Measurements from ENCODE around the gene ZFAND2B. TPM values are rescaled to one million over a fixed set of nuclear protein-coding genes. Genes with fewer than 3 reads are reported as not detected.
A peak's percentile ranks its signal among the peaks of the same experiment; 100 is the strongest.
"Not testable (repeated sequence)": the region's sequence is repeated elsewhere in the genome, so short reads cannot be mapped to it uniquely, and the experiment has no call there.

The ZFAND2B gene
- total RNA-seq, 2 donors from 2014 or later = 65.5 to 74.6 TPM

GRCh38 chr2:219253753-219254589 is 47.4 kb downstream of the ZFAND2B start, which contains the start of gene TUBA4A:
TSS of gene TUBA4A (minus strand) at chr2:219253918. CDS start at chr2:219253858, 60 bp downstream.
- H3K36me3 ChIP-seq = no peaks in the 10 kb centered on the region
- H3K4me3 ChIP-seq = peak within 1 kb of the TSS; percentile 89
- no peaks in the 10 kb centered on the region for H3K9me3 ChIP-seq
- peak within 1 kb of the TSS; percentile 81 for H3K27ac ChIP-seq
- peak; percentile 15 for TF ChIP-seq CTCF (IDR thresholded peaks at IDR 0.05)
- intact Hi-C loops (cut with DNase I) = no loop called here
- peaks cover 26% of the 10 kb centered on the region for H3K4me1 ChIP-seq
- H3K27me3 ChIP-seq = no peaks in the 10 kb centered on the region
- DNase-seq = peak; percentile 94
- peak within 1 kb of the TSS; percentile 83 to 94 for H3K9ac ChIP-seq (ENCODE audit: low read depth in 2 of 2, low read length in 2 of 2)

- Histone ChIP-seq H3K4me1 (peaks cover 19% of the 10 kb centered on the region), H3K4me3 (peak overlapping the region; percentile 89), H3K36me3 (no peaks in the 10 kb centered on the region), H3K9ac (ENCODE audit: low read depth in 2 of 2, low read length in 2 of 2) (peak overlapping the region; percentile 83 to 94), H3K27me3 (no peaks in the 10 kb centered on the region), H3K9me3 (no peaks in the 10 kb centered on the region), H3K27ac (peak overlapping the region; percentile 81)
- DNase-seq = no peak
- TF ChIP-seq CTCF (IDR thresholded peaks at IDR 0.05) = no peak
- intact Hi-C loops (cut with DNase I) = no loop called here
Observed at GRCh38 chr2:219254590-219255201, 48.1 kb downstream of the ZFAND2B start.

- H3K4me1 ChIP-seq; H3K27ac ChIP-seq; H3K27me3 ChIP-seq; H3K9ac ChIP-seq (ENCODE audit: low read depth in 2 of 2, low read length in 2 of 2); DNase-seq; H3K4me3 ChIP-seq; H3K9me3 ChIP-seq; intact Hi-C loops (cut with DNase I); H3K36me3 ChIP-seq: not testable (repeated sequence)
Observed at GRCh38 chr2:219258942-219259341, 52.4 kb downstream of the ZFAND2B start.

Other genes with a start within 250 kb of the ZFAND2B start
- gene CDK5R2, start 247.1 kb upstream of the ZFAND2B start, total RNA-seq = under 1 TPM; 0.30 to 0.56 TPM
- gene FEV, start 221.6 kb upstream of the ZFAND2B start, total RNA-seq = 1 to 10 TPM; 2.9 to 6.5 TPM
- 1 to 10 TPM; 3.4 to 5.5 TPM for gene CRYBA2, start 213.4 kb upstream of the ZFAND2B start, total RNA-seq
- 1 to 10 TPM in 1 of 2 donors, under 1 TPM in 1; 0.05 to 1.6 TPM for gene CFAP65, start 165.3 kb upstream of the ZFAND2B start, total RNA-seq
- gene IHH, start 145.9 kb upstream of the ZFAND2B start, total RNA-seq = 100 to 1,000 TPM in 1 of 2 donors, 10 to 100 TPM in 1; 82.2 to 103 TPM
- gene NHEJ1, start 46.0 kb upstream of the ZFAND2B start, total RNA-seq = 10 to 100 TPM; 30.7 to 51.1 TPM
- 10 to 100 TPM in 1 of 2 donors, 1 to 10 TPM in 1; 4.7 to 13.8 TPM for gene SLC23A3, start 36.8 kb upstream of the ZFAND2B start, total RNA-seq
- 10 to 100 TPM; 80.7 to 98.2 TPM for gene CNPPD1, start 29.9 kb upstream of the ZFAND2B start, total RNA-seq
- gene RETREG2, start 28.5 kb upstream of the ZFAND2B start, total RNA-seq = 100 to 1,000 TPM in 1 of 2 donors, 10 to 100 TPM in 1; 94.4 to 116 TPM
- gene ABCB6, start 12.2 kb downstream of the ZFAND2B start, total RNA-seq = 10 to 100 TPM; 16.9 to 27.1 TPM
- gene ATG9A, start 22.9 kb downstream of the ZFAND2B start, total RNA-seq = 10 to 100 TPM; 56.4 to 63.8 TPM
- 10 to 100 TPM; 56.7 to 67.1 TPM for gene ANKZF1, start 23.0 kb downstream of the ZFAND2B start, total RNA-seq
- gene GLB1L, start 38.7 kb downstream of the ZFAND2B start, total RNA-seq = 1 to 10 TPM; 2.1 to 2.5 TPM
- gene STK16, start 38.7 kb downstream of the ZFAND2B start, total RNA-seq = 10 to 100 TPM; 30.1 to 35.8 TPM
- not detected for gene TUBA4B, start 46.5 kb downstream of the ZFAND2B start, total RNA-seq
- gene TUBA4A, start 47.1 kb downstream of the ZFAND2B start, total RNA-seq = 100 to 1,000 TPM in 1 of 2 donors, 10 to 100 TPM in 1; 68.4 to 149 TPM
- 10 to 100 TPM; 65.8 to 71.1 TPM for gene DNAJB2, start 72.6 kb downstream of the ZFAND2B start, total RNA-seq
- gene PTPRN, start 102.6 kb downstream of the ZFAND2B start, total RNA-seq = 1 to 10 TPM; 1.9 to 2.0 TPM
- not detected for gene RESP18, start 126.0 kb downstream of the ZFAND2B start, total RNA-seq
- 10 to 100 TPM; 96.1 to 96.7 TPM for gene DNPEP, start 181.1 kb downstream of the ZFAND2B start, total RNA-seq
- gene DES, start 211.6 kb downstream of the ZFAND2B start, total RNA-seq = 100 to 1,000 TPM in 1 of 2 donors, 10 to 100 TPM in 1; 24.0 to 917 TPM
- 10 to 100 TPM in 1 of 2 donors, 1 to 10 TPM in 1; 6.2 to 19.3 TPM for gene SPEG, start 228.1 kb downstream of the ZFAND2B start, total RNA-seq